GM12878 (cell line): ENCODE results near the gene ERN1. TPM values are rescaled to one million over a fixed set of nuclear protein-coding genes. Genes with fewer than 3 reads are reported as not detected.

Experiments used
- ATAC-seq: fragments of 200-7000 bp; cut with Tn5 transposase; 3 replicates; pipeline ENCODE4 v1.9.1; 2020; ENCODE audit warnings: mild to moderate bottlenecking, moderate library complexity
- BruUV-seq: library from RNA; stranded (reverse); fragments of 400-500 nt; replicated peaks from 2 replicates; lab custom pipeline; 2021; lab: Mats Ljungman, UMichigan
- CTCF ChIA-PET: fragments of 300-600 bp; sonication (Branson Sonifier 250); formaldehyde crosslinking; extraction: SDS; loops from one replicate; lab custom pipeline; 2021; ENCODE audit warnings: inconsistent platforms; lab: Yijun Ruan, JAX
- POLR2A ChIA-PET: fragments of 350-600 bp; formaldehyde crosslinking; extraction: SDS; loops from one replicate; lab custom pipeline; 2021; ENCODE audit warnings: inconsistent platforms; lab: Charles Lee
- RAD21 ChIA-PET: fragments of 300-600 bp; sonication (Branson Sonifier 250); formaldehyde crosslinking; loops from one replicate; lab custom pipeline; 2023; ENCODE audit warnings: antibody characterized with exemption; ENCODE audit not compliant: unreplicated experiment; lab: Charles Lee
- SMC1A ChIA-PET: fragments of 300-600 bp; sonication (Branson Sonifier 250); formaldehyde crosslinking; loops from one replicate; lab custom pipeline; 2023; ENCODE audit not compliant: unreplicated experiment, uncharacterized antibody; lab: Charles Lee
- DNase-seq: peaks from one replicate; pipeline ENCODE4 v3.0.0-alpha.2; 2011; ENCODE audit warnings: low read depth, low spot score
- FAIRE-seq: peaks from 3 replicates; lab custom pipeline; 2011; peaks lifted over from hg19 to GRCh38; lab: Jason Lieb, UNC
- H2AFZ ChIP-seq: 2 replicates; pipeline ENCODE4 v1.6.0; 2011; ENCODE audit warnings: low read depth, low read length, control low read depth; ENCODE audit not compliant: control insufficient read depth
- H3K27ac ChIP-seq: 2 replicates; pipeline ENCODE4 v1.5.1; 2011; ENCODE audit warnings: control low read depth; ENCODE audit not compliant: control insufficient read depth, insufficient read depth
- H3K27me3 ChIP-seq, 2 experiments: replicated peaks in 1 of 2; 2 replicates each; pipeline versions ENCODE4 v1.6.0 to v1.6.1; 2011; ENCODE audit warnings: low read length in 1 of 2; ENCODE audit not compliant: control insufficient read depth in 2 of 2, insufficient read depth in 2 of 2
- H3K36me3 ChIP-seq, 2 experiments: 2 replicates each; pipeline ENCODE4 v1.5.1; 2011; ENCODE audit warnings: low read length in 1 of 2; ENCODE audit not compliant: control insufficient read depth in 2 of 2, insufficient read depth in 2 of 2
- H3K4me1 ChIP-seq: 2 replicates; pipeline ENCODE4 v1.6.1; 2011; ENCODE audit warnings: mild to moderate bottlenecking, low read length, moderate library complexity, mixed read lengths; ENCODE audit not compliant: control insufficient read depth, insufficient read depth
- H3K4me2 ChIP-seq: 2 replicates; pipeline ENCODE4 v1.6.0; 2011; ENCODE audit warnings: control low read depth; ENCODE audit not compliant: control insufficient read depth, insufficient read depth
- H3K4me3 ChIP-seq: fragments of 200-600 bp; sonication (generic); 2 replicates; pipeline ENCODE4 v1.5.1; 2016
- H3K79me2 ChIP-seq: 2 replicates; pipeline ENCODE4 v1.6.0; 2011; ENCODE audit warnings: low read length; ENCODE audit not compliant: control insufficient read depth, insufficient read depth
- H3K9ac ChIP-seq: 2 replicates; pipeline ENCODE4 v1.8.0; 2011; ENCODE audit warnings: low read length, control low read depth, mixed read lengths; ENCODE audit not compliant: control insufficient read depth, insufficient read depth
- H3K9me3 ChIP-seq: replicated peaks from 3 replicates; pipeline ENCODE4 v1.5.1; 2011; ENCODE audit warnings: mild to moderate bottlenecking, low read length; ENCODE audit not compliant: control insufficient read depth, insufficient read depth
- H4K20me1 ChIP-seq: 2 replicates; pipeline ENCODE4 v1.6.0; 2011; ENCODE audit not compliant: control insufficient read depth, insufficient read depth
- ATF2 ChIP-seq: IDR thresholded peaks from 2 replicates; pipeline ENCODE4 v1.6.1; 2012; ENCODE audit warnings: low read length, inconsistent platforms
- CBFB ChIP-seq: IDR thresholded peaks from 2 replicates; pipeline ENCODE4 v1.6.1; 2016; ENCODE audit warnings: antibody characterized with exemption, low read depth
- EED ChIP-seq: sonication (generic); IDR thresholded peaks from 2 replicates; pipeline ENCODE4 v1.6.1; 2016; ENCODE audit warnings: antibody characterized with exemption, low read depth
- FOS ChIP-seq: IDR thresholded peaks from 3 replicates; pipeline ENCODE4 v1.6.1; 2011; ENCODE audit warnings: borderline replicate concordance; ENCODE audit not compliant: insufficient read length; ENCODE audit errors: extremely low read depth
- IKZF2 ChIP-seq, 2 experiments: fragments of 450-650 bp; IDR thresholded peaks; 2 replicates each; pipeline ENCODE4 v1.6.1; 2017; ENCODE audit warnings: mild to moderate bottlenecking in 2 of 2, moderate library complexity in 2 of 2
- NFIC ChIP-seq: IDR thresholded peaks from 2 replicates; pipeline ENCODE4 v1.6.1; 2012; ENCODE audit warnings: low read depth, mild to moderate bottlenecking, inconsistent platforms, low read length, moderate library complexity
- NFYA ChIP-seq: IDR thresholded peaks from 2 replicates; pipeline ENCODE4 v1.6.1; 2011; ENCODE audit warnings: low read depth, mild to moderate bottlenecking, low read length, improper control_type of control experiment, borderline replicate concordance
- NRF1 ChIP-seq: conservative IDR thresholded peaks from 2 replicates; pipeline ENCODE4 v1.6.1; 2011; ENCODE audit warnings: mild to moderate bottlenecking, low read depth, low read length, improper control_type of control experiment
- SREBF1 ChIP-seq: IDR thresholded peaks from 2 replicates; pipeline ENCODE4 v1.6.1; 2012; ENCODE audit warnings: mild to moderate bottlenecking, low read length
- SREBF2 ChIP-seq: IDR thresholded peaks from 2 replicates; pipeline ENCODE4 v1.6.1; 2012; ENCODE audit warnings: mild to moderate bottlenecking, low read length
- STAT3 ChIP-seq: IDR thresholded peaks from 2 replicates; pipeline ENCODE4 v1.6.1; 2011; ENCODE audit warnings: low read depth, low read length, improper control_type of control experiment
- SUPT20H ChIP-seq: IDR thresholded peaks from 2 replicates; pipeline ENCODE4 v1.6.1; 2011; ENCODE audit warnings: low read depth, mild to moderate bottlenecking, low read length, moderate library complexity, borderline replicate concordance; ENCODE audit not compliant: control insufficient read depth
- YY1 ChIP-seq: IDR thresholded peaks from 2 replicates; pipeline ENCODE4 v1.6.1; 2011; ENCODE audit warnings: low read depth, mild to moderate bottlenecking, low read length
- ZNF274 ChIP-seq: IDR thresholded peaks from one replicate; pipeline ENCODE4 v1.8.0; 2011; ENCODE audit not compliant: insufficient read length, insufficient read depth
- WGBS: methylation state at CpG from one replicate; pipeline ENCODE4 v1.1.6; 2016; ENCODE audit warnings: low lambda C conversion rate; ENCODE audit not compliant: insufficient replicate concordance, insufficient coverage; ENCODE audit errors: missing lambda C conversion rate; 5-methylcytosine and 5-hydroxymethylcytosine counted together
- in situ Hi-C: fragments of 300-500 bp; cut with MboI; formaldehyde crosslinking; loops from 9 replicates; pipeline ENCODE4 v1.14.3; 2018; ENCODE audit warnings: mixed read lengths
- intact Hi-C: fragments of 100-400 bp; cut with micrococcal nuclease; formaldehyde crosslinking; loops from one replicate; pipeline ENCODE4 v1.14.2; 2022; ENCODE audit not compliant: unreplicated experiment
- polyA plus RNA-seq, 11 experiments: library from polyadenylated mRNA; depleted of rRNA in 4 of 11; unstranded in 6 of 11; stranded (reverse) in 5 of 11; fragments of >200 nt; fragmentation: Nextera tagmentation in 4 of 11; fragmentation: Illumina TruSeq in 1 of 11; extraction: Ambion mirVana in 4 of 11; extraction: Trizol in 1 of 11; gene quantifications; 1 replicate in 1 of 11; 2 replicates in 10 of 11; pipeline versions ENCODE4 v1.2.1 to v1.2.3, GENCODE V29; 2011 to 2016; ENCODE audit warnings: inconsistent platforms in 2 of 11, missing spikeins in 2 of 11, low read depth in 1 of 11
- total RNA-seq, 4 experiments: library from RNA; depleted of rRNA in 3 of 4; stranded (reverse); fragments of >200 nt in 3 of 4; fragmentation: Illumina TruSeq in 1 of 4; extraction: Trizol in 1 of 4; gene quantifications; 2 replicates each; pipeline versions ENCODE4 v1.2.1 to v1.2.3, GENCODE V29; 2013 to 2021

ERN1 gene
- total and polyA plus RNA-seq, 10 of the 15 experiments (the other 5 are each of a cell fraction or from before 2014, with no cell fraction given), result 2.6 to 19.2 (median 7.6) TPM

DNA sequence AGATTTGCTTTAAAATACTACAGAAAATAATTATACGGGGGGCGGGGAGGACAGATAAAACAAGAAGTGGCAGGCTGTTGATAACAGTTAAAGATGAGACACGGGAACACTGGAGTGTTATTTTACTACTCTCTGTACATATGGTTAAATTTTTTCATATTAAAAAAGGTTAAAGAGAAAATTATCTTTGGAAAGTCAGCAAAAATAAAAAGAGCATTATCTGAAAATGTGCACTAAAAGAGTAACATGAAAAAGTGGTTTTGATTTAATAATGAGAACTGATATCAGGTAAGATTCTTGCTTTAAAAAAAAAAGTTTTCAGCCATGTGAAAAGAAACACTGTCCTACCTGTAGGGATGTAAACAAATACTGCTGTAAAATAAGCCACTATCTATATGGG lies 46.9 kb downstream of the ERN1 start:
- Histone ChIP-seq H4K20me1 (no peaks in the 10 kb centered on the region), H3K27me3 (no peaks in the 10 kb centered on the region), H3K79me2 (0 out of 2 replicates have a peak, but pooled peaks cover 3% of the 10 kb centered on the region), H3K4me1 (peaks cover 11% of the 10 kb centered on the region), H3K9ac (no peak overlapping the region), H3K36me3 (no peaks in the 10 kb centered on the region), H3K4me3 (no peak overlapping the region), H3K4me2 (no peak overlapping the region), H3K27ac (no peak overlapping the region), H2AFZ (no peak overlapping the region), H3K9me3 (no peaks in the 10 kb centered on the region)
- intact Hi-C loops (no loop called here), in situ Hi-C loops (no loop called here)
- DNase-seq, result no peak
- ChIA-PET SMC1A (interaction anchor here (1.0 to 4.1 kb wide), 6 partner anchors 9 to 54 kb away, joined by 3 to 17 read pairs (median 5); no protein-coding TSS in a partner anchor), RAD21 (interaction anchor here (1.3 kb wide), 1 partner anchor 27 kb away, joined by 3 read pairs; no protein-coding TSS in a partner anchor), CTCF (interaction anchor here (0.5 to 2.1 kb wide), 6 partner anchors 9 to 243 kb away, joined by 4 to 10 read pairs (median 4); partner anchors contain the start of gene ICAM2), POLR2A (interaction anchor here (1.1 to 1.2 kb wide), 2 partner anchors 9 to 48 kb away, joined by 3 to 6 read pairs; no protein-coding TSS in a partner anchor)
- BruUV-seq, result no TSS peak
- TF ChIP-seq CBFB, result no peak
- TF ChIP-seq ZNF274, result no peak
- no peak for TF ChIP-seq YY1
- TF ChIP-seq NFIC, result no peak
- no peak for TF ChIP-seq ATF2
- TF ChIP-seq SUPT20H, result no peak
- TF ChIP-seq FOS, result no peak
- TF ChIP-seq IKZF2 (IDR thresholded peaks at IDR 0.05), result no peak
- no peak for TF ChIP-seq SREBF1
- no peak for TF ChIP-seq NRF1
- TF ChIP-seq STAT3, result no peak
- TF ChIP-seq NFYA, result no peak
- TF ChIP-seq EED, result no peak
- TF ChIP-seq SREBF2, result no peak
- no peak for ATAC-seq
- 97% methylated on average over 3 of the region's 3 CpGs for WGBS
- no peak for FAIRE-seq
